Measurements from ENCODE around the gene ANKS3. TPM values are rescaled to one million over a fixed set of nuclear protein-coding genes. Genes with fewer than 3 reads are reported as not detected.

ANKS3 gene
- total and polyA plus RNA-seq, 10 of the 15 experiments (the other 5 are each of a cell fraction or from before 2014, with no cell fraction given): 0.29 to 14.2 (median 8.5) TPM

GRCh38 chr16:4686497-4687210 is 47.4 kb downstream of the ANKS3 start:
- Histone ChIP-seq H3K27me3 (replicated peaks in 1 of 2; ENCODE audit: control insufficient read depth in 2 of 2, insufficient read depth in 2 of 2, low read length in 1 of 2) (no peaks in the 10 kb centered on the region), H3K9ac (ENCODE audit: control insufficient read depth, insufficient read depth, low read length) (no peak overlapping the region), H3K9me3 (replicated peaks; ENCODE audit: control insufficient read depth, insufficient read depth, low read length) (no peaks in the 10 kb centered on the region), H3K4me3 (no peak overlapping the region), H3K4me2 (ENCODE audit: control insufficient read depth, insufficient read depth) (no peak overlapping the region), H3K79me2 (ENCODE audit: control insufficient read depth, insufficient read depth, low read length) (no peaks in the 10 kb centered on the region), H2AFZ (ENCODE audit: control insufficient read depth, low read depth, low read length) (no peak overlapping the region), H3K27ac (ENCODE audit: control insufficient read depth, insufficient read depth) (no peak overlapping the region), H3K36me3 (ENCODE audit: control insufficient read depth in 2 of 2, insufficient read depth in 2 of 2, low read length in 1 of 2) (peaks cover 0 to 25% of the 10 kb centered on the region in 2 experiments; a peak in 3 of 4 replicates), H3K4me1 (ENCODE audit: control insufficient read depth, insufficient read depth, low read length) (no peaks in the 10 kb centered on the region), H4K20me1 (ENCODE audit: control insufficient read depth, insufficient read depth) (no peaks in the 10 kb centered on the region)
- ChIA-PET POLR2A (no interaction called here), SMC1A (ENCODE audit: uncharacterized antibody, unreplicated experiment) (no interaction called here), RAD21 (ENCODE audit: unreplicated experiment) (no interaction called here), CTCF (no interaction called here)
- intact Hi-C loops (cut with micrococcal nuclease; ENCODE audit: unreplicated experiment) (no loop called here), in situ Hi-C loops (cut with MboI) (no loop called here)
- whole genome bisulfite sequencing (ENCODE audit: insufficient coverage, insufficient replicate concordance, low lambda C conversion rate, missing lambda C conversion rate): 97% methylated on average over 27 of the region's 27 CpGs
- no peak for FAIRE-seq
- ATAC-seq: no peak
- TF ChIP-seq CBFB (IDR thresholded peaks at IDR 0.05; ENCODE audit: low read depth): no peak
- no peak for TF ChIP-seq NFXL1 (IDR thresholded peaks at IDR 0.05; ENCODE audit: borderline replicate concordance)
- TF ChIP-seq, protein P1, sequence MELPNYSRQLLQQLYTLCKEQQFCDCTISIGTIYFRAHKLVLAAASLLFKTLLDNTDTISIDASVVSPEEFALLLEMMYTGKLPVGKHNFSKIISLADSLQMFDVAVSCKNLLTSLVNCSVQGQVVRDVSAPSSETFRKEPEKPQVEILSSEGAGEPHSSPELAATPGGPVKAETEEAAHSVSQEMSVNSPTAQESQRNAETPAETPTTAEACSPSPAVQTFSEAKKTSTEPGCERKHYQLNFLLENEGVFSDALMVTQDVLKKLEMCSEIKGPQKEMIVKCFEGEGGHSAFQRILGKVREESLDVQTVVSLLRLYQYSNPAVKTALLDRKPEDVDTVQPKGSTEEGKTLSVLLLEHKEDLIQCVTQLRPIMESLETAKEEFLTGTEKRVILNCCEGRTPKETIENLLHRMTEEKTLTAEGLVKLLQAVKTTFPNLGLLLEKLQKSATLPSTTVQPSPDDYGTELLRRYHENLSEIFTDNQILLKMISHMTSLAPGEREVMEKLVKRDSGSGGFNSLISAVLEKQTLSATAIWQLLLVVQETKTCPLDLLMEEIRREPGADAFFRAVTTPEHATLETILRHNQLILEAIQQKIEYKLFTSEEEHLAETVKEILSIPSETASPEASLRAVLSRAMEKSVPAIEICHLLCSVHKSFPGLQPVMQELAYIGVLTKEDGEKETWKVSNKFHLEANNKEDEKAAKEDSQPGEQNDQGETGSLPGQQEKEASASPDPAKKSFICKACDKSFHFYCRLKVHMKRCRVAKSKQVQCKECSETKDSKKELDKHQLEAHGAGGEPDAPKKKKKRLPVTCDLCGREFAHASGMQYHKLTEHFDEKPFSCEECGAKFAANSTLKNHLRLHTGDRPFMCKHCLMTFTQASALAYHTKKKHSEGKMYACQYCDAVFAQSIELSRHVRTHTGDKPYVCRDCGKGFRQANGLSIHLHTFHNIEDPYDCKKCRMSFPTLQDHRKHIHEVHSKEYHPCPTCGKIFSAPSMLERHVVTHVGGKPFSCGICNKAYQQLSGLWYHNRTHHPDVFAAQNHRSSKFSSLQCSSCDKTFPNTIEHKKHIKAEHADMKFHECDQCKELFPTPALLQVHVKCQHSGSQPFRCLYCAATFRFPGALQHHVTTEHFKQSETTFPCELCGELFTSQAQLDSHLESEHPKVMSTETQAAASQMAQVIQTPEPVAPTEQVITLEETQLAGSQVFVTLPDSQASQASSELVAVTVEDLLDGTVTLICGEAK (IDR thresholded peaks at IDR 0.05; ENCODE audit: borderline replicate concordance): no peak
- TF ChIP-seq POU2F2 (IDR thresholded peaks at IDR 0.05; ENCODE audit: borderline replicate concordance, low read depth, low read length): no peak
- TF ChIP-seq BACH1 (IDR thresholded peaks at IDR 0.05; ENCODE audit: borderline replicate concordance): no peak
- no peak for TF ChIP-seq NBN (IDR thresholded peaks at IDR 0.05)
- no peak for TF ChIP-seq HCFC1 (IDR thresholded peaks at IDR 0.05; ENCODE audit: low read length)
- no TSS peak for BruUV-seq (replicated peaks)
- no peak for DNase-seq (ENCODE audit: low read depth, low spot score)
